ENCODE data around the gene SHB. TPM values are rescaled to one million over a fixed set of nuclear protein-coding genes. Genes with fewer than 3 reads are reported as not detected.

The SHB gene
- total RNA-seq, 2 experiments from 2014 or later, result 2.4 to 2.6 TPM

DNA sequence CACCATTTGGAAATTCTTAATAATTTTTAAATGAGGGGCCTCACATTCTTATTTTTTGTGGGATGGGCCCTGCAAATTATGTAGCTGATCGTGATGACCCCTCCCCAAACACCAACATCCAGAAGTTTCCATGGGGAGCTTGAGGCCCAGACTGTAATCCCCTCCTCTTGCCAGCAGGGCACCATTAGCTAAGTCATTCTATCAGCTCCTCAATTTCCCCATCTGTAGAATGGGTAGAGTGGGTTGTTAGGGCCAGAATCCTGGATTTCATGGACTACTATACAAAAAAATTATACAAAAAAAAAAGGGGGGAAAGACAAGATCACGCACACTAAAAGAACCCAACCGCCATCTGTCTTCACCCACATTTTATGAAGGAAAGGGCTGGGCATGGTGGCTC is 38.4 kb downstream of the SHB start:
- CTCF ChIA-PET, result no interaction called here
- POLR2A ChIA-PET, result no interaction called here

DNA sequence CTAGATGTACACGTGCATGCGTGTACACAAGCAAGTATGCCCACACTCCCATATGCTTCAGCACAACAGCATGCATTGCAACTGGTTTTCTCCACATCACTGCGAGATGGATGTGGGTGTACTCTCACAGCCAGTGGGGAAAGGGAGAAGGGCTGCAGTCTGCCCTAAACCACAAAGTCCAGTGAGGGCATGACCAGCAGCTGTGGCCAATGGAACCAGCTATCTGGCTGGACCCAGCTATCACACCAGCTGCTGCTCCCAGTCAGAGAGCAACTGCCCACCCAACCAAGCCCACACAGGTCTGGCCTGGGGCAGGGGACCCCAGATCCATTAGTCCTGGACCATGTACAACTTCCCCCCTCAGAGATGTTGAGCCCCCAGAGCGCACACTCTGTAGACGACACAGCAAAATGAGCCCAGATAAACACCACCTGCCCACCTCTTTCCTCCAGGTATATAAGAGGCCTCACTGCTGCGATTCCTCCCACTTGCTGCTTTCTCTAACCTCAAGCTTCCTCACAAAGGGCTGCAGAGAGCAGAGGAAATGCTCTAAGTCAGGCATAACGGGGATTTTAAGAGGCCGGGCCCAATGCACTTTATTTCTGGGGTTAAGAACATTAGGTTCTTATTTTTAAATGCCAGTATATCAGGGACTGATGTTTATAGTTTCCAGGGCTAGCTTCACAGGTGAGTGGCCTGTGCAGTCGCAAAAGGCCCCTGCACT is 39.0 kb downstream of the SHB start:
- ChIA-PET POLR2A (no interaction called here), CTCF (no interaction called here)

- ChIA-PET POLR2A (no interaction called here), CTCF (no interaction called here)
Observed at GRCh38 chr9:38027714-38028113, 41.3 kb downstream of the SHB start.

GRCh38 chr9:38026840-38027527 is 42.0 kb downstream of the SHB start:
- POLR2A ChIA-PET, result no interaction called here
- CTCF ChIA-PET, result no interaction called here

GRCh38 chr9:38026021-38026809 is 42.8 kb downstream of the SHB start:
- ChIA-PET CTCF (no interaction called here), POLR2A (no interaction called here)

DNA sequence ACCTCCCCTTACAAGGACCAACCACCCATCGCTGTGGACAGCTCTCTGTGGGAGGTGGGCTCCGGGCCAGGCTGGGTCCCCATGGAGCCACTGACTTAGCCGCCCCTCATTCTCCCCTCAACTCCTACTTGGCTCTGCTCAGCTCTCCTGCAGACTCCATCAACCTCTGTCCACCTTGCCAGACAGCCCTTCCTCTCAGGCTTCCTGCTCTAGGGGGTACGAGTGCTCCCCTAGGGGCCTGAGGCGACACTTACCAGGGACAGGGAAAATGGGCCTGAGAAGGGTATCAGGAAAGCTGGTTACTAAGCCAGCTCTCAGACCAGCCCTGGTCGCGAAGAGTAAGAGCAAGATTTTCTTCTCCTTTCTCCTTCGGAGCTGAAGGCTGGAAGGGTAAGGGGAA is 43.9 kb downstream of the SHB start:
- POLR2A ChIA-PET, result no interaction called here
- CTCF ChIA-PET, result no interaction called here

- CTCF ChIA-PET, result no interaction called here
Observed at GRCh38 chr9:38024036-38024681, 44.9 kb downstream of the SHB start.

GRCh38 chr9:38023661-38024035 is 45.4 kb downstream of the SHB start:
- POLR2A ChIA-PET, result no interaction called here

More at GRCh38 chr9:38024036-38024681, 44.9 kb downstream of the SHB start:
- POLR2A ChIA-PET, result no interaction called here

GRCh38 chr9:38022995-38023394 is 46.0 kb downstream of the SHB start:
- POLR2A ChIA-PET, result no interaction called here
- CTCF ChIA-PET, result no interaction called here

More at GRCh38 chr9:38023661-38024035, 45.4 kb downstream of the SHB start:
- CTCF ChIA-PET, result no interaction called here

DNA sequence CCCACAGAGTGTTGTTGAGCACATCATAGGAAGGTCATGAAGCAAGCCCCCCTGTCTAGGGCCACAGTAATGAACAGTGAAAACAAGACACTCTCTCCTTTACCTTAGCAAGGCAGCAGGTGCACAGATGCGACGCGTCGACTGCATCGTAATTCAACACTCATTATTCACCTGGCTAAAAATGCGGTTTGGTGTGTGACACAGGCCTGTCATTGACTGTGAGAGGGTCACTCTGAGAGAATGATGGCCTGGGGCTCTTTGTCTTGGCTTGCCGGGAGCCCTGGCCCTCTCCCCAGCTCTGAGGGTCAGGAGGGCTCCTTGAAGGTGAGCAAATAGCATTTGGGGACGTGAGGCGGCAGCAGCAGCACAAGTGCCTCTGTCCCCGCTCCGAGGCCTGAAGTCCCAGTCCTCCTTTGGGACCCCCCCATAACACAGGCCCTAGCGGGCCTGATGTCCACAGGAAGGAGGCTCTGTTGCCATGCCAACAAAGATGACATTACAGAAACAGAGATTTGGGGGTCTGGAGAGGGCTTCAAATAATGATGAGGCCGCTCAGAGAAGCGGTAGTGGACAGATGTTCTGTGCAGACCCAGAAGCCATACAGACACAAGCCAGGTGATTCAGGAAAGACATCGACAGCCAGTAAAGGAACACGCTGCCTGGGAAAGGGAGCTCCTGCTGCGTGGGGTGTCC is 46.7 kb downstream of the SHB start:
- CTCF ChIA-PET, result no interaction called here
- POLR2A ChIA-PET, result no interaction called here

- ChIA-PET CTCF (no interaction called here), POLR2A (no interaction called here)
Observed at GRCh38 chr9:38020151-38021076, 48.6 kb downstream of the SHB start.

DNA sequence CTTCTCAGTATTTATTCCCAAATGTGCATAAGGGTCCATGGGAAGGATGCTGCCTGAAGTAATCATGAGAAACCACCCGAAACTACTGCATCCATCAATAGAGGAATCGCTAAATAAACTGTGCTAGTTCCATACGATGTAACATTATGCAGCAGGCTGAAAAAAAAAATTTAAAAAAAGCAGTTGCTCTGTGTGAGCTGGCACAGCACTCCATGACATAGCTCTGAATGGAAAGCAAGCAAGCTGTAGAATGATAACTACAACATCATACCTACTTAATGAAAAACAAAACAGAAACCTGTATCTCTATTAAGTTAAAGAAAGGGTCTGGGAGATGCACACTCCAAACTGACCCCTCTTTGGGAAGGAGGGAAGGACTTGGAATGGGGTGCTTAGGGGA is 49.3 kb downstream of the SHB start:
- POLR2A ChIA-PET, result no interaction called here
- CTCF ChIA-PET, result no interaction called here

GRCh38 chr9:38018958-38019602 is 49.9 kb downstream of the SHB start:
- CTCF ChIA-PET, result no interaction called here
- POLR2A ChIA-PET, result no interaction called here

DNA sequence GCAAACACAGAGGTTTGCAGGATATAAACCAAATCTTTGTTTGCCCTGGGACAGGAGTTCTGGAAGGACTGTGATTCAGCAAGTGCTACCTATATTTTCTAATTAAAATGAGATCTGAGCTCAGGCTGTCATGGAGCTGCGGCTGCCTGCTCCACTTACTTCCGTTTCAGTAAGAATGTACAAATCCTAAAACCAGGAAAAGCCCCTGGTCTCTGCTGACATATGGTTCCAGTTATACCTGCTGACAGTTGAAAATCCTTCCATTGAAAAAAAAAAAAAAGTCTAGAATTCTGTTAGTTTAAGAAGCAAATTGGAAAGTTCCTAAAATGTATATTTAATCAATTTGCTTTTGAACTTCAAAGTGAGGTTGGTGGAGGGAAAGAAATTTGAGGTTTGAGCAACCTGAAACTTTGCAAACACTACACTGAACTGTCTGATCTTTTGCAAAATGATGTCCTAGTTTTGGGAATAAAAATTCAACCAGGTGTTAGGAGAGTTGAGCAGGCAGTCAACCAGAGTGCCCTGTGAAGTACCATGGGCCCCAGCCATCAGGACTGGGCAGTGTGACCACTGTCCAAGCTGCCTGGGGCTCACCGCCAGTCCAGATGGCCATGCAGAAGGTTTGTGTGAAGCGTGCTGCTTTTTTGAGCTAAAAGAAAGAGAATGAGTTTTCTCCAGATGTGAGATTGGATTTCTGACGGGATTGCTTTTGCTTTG is 50.6 kb downstream of the SHB start:
- ChIA-PET POLR2A (no interaction called here), CTCF (no interaction called here)

DNA sequence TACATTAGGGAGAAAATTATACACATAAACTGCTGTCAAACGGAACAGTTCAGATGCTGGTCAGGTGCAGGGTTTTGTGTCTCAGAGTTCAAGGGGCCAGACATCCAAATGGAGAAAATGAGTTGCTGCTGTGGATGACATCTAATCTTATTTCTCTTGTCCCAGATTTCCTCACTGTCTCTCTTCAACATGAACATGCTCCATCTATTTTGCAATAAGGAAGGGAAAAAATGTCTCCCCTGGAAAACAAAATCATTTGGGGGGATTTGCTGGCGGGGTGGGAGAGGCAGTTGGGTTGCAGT is 51.2 kb downstream of the SHB start:
- ChIA-PET POLR2A (no interaction called here), CTCF (no interaction called here)

GRCh38 chr9:38017149-38017884 is 51.7 kb downstream of the SHB start:
- CTCF ChIA-PET, result no interaction called here
- POLR2A ChIA-PET, result no interaction called here

DNA sequence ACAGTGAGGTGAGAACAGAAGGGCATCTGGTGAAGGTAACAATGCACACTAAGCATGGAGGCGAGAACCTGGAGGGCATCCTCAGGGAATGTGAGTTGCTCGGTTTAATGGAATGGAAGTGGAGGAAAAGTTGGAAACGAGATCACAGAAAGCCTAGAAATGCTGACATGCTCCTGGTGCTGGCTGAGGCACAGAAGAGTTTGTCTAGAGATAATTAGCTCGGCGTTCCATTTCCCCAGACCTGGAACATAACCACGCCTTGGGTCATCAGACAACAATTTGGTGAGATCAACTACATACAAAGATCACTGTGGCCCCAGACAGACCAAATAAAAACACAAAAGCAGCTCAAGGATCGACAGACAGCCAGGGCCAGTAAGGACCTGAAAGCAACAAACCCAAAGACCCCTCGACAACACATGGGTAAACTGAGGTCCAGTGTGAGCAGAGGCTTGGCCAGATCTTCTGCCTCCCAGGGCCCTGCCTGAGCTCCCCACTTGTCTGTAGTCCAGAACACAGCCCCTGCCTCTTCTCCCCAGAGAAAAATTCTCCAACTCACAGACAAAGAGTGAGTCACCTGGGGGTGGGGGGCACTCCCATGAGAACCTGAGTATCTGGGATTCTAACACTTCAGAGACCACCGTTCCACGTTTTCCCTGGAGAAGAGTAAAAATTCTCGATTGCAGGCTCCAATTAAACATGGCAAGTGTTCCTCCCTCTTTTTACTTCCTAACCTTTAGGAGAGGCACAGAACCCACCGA is 52.5 kb downstream of the SHB start:
- CTCF ChIA-PET, result no interaction called here

More for the DNA sequence above, 52.5 kb downstream of the SHB start:
- POLR2A ChIA-PET, result no interaction called here
